K562 (cell line): Measurements from ENCODE around the gene TRMT112. TPM values are rescaled to one million over a fixed set of nuclear protein-coding genes. Genes with fewer than 3 reads are reported as not detected.
A peak's percentile ranks its signal among the peaks of the same experiment; 100 is the strongest.

Experiments
- BRF1 ChIP-seq: IDR thresholded peaks from 3 replicates; pipeline ENCODE4 v1.6.1; 2011; ENCODE audit warnings: borderline replicate concordance, mild to moderate bottlenecking; ENCODE audit not compliant: insufficient read length; ENCODE audit errors: extremely low read depth
- CEBPB ChIP-seq: fragments of 450-650 bp; IDR thresholded peaks from 2 replicates; pipeline ENCODE4 v1.6.1; 2016; ENCODE audit warnings: missing genetic modification characterization, missing compliant biosample characterization
- CEBPG ChIP-seq, 3 experiments: fragments of 200-800 bp in 1 of 3; sonication (Bioruptor generic) in 1 of 3; sonication (generic) in 1 of 3; formaldehyde crosslinking in 1 of 3; IDR thresholded peaks in 2 of 3; conservative IDR thresholded peaks in 1 of 3; 2 replicates each; pipeline versions ENCODE4 v1.6.1 to v1.8.0; 2016 to 2022; ENCODE audit warnings: missing compliant biosample characterization in 2 of 3, missing genetic modification characterization in 2 of 3, mild to moderate bottlenecking in 1 of 3, missing genetic modification reagents in 1 of 3
- ELF2 ChIP-seq: fragments of 250-450 bp; sonication (Bioruptor Pico); IDR thresholded peaks from 2 replicates; pipeline ENCODE4 v1.5.0; 2021; ENCODE audit warnings: mild to moderate bottlenecking
- HCFC1 ChIP-seq: IDR thresholded peaks from 2 replicates; pipeline ENCODE4 v1.6.1; 2012; ENCODE audit warnings: low read depth, low read length, improper control_type of control experiment
- HNRNPLL ChIP-seq: fragments of 200-400 bp; formaldehyde crosslinking; IDR thresholded peaks from 2 replicates; pipeline ENCODE4 v1.6.1; 2017; ENCODE audit warnings: low read length, low read depth, mild to moderate bottlenecking; ENCODE audit not compliant: poor library complexity, severe bottlenecking
- ILF3 ChIP-seq: fragments of 450-650 bp; IDR thresholded peaks from 2 replicates; pipeline ENCODE4 v1.6.1; 2018; ENCODE audit warnings: antibody characterized with exemption, mild to moderate bottlenecking, moderate library complexity, borderline replicate concordance
- MAFK ChIP-seq: IDR thresholded peaks from 2 replicates; pipeline ENCODE4 v1.6.1; 2011; ENCODE audit warnings: low read length, improper control_type of control experiment
- MAZ ChIP-seq, 2 experiments: fragments of 450-650 bp in 1 of 2; sonication (generic) in 1 of 2; formaldehyde crosslinking; IDR thresholded peaks in 1 of 2; conservative IDR thresholded peaks in 1 of 2; 2 replicates each; pipeline versions ENCODE4 v1.4.0 to v1.5.0; 2020; ENCODE audit warnings: mild to moderate bottlenecking in 1 of 2, missing genetic modification reagents in 1 of 2
- MYC ChIP-seq, 2 experiments: fragments of 250-450 bp in 1 of 2; sonication (Bioruptor Pico) in 1 of 2; IDR thresholded peaks; 2 replicates each; pipeline versions ENCODE4 v1.5.1 to v1.6.1; 2012 to 2021; ENCODE audit warnings: low read depth in 2 of 2, borderline replicate concordance in 1 of 2, improper control_type of control experiment in 1 of 2, low read length in 1 of 2, mild to moderate bottlenecking in 1 of 2, moderate library complexity in 1 of 2
- POLR2B ChIP-seq: fragments of 450-650 bp; IDR thresholded peaks from 2 replicates; pipeline ENCODE4 v1.6.1; 2018; ENCODE audit warnings: low read depth; ENCODE audit not compliant: partially characterized antibody
- POU5F1 ChIP-seq: fragments of 150-350 bp; IDR thresholded peaks from 2 replicates; pipeline ENCODE4 v1.6.1; 2014; ENCODE audit warnings: borderline replicate concordance, low read length, low read depth, mild to moderate bottlenecking; ENCODE audit not compliant: partially characterized antibody
- RAD51 ChIP-seq: fragments of 450-650 bp; IDR thresholded peaks from 2 replicates; pipeline ENCODE4 v1.7.1; 2016; ENCODE audit warnings: low read depth, mild to moderate bottlenecking, borderline replicate concordance
- STAG1 ChIP-seq: sonication (generic); formaldehyde crosslinking; IDR thresholded peaks from 2 replicates; pipeline ENCODE4 v1.5.0; 2020; ENCODE audit warnings: missing genetic modification reagents, borderline replicate concordance
- TCF3 ChIP-seq: sonication (generic); formaldehyde crosslinking; IDR thresholded peaks from 2 replicates; pipeline ENCODE4 v1.4.0; 2020; ENCODE audit warnings: mild to moderate bottlenecking, missing genetic modification reagents
- ZFX ChIP-seq: sonication (generic); formaldehyde crosslinking; IDR thresholded peaks from 2 replicates; pipeline ENCODE4 v1.8.0; 2022; ENCODE audit warnings: mild to moderate bottlenecking, missing genetic modification reagents, moderate library complexity
- ZNF347 ChIP-seq: fragments of 450-650 bp; formaldehyde crosslinking; IDR thresholded peaks from 2 replicates; pipeline ENCODE4 v1.4.0; 2020; ENCODE audit warnings: low read depth, mild to moderate bottlenecking, moderate library complexity
- ZNF551 ChIP-seq: fragments of 250-450 bp; sonication (Bioruptor Pico); IDR thresholded peaks from 2 replicates; pipeline ENCODE4 v1.5.0; 2021; ENCODE audit warnings: mild to moderate bottlenecking, moderate library complexity
- ZNF583 ChIP-seq: fragments of 250-450 bp; sonication (Bioruptor Pico); IDR thresholded peaks from 2 replicates; pipeline ENCODE4 v1.4.0; 2020
- ZZZ3 ChIP-seq: fragments of 450-650 bp; IDR thresholded peaks from 2 replicates; pipeline ENCODE4 v1.6.1; 2016; ENCODE audit warnings: antibody characterized with exemption, mild to moderate bottlenecking, moderate library complexity
- polyA plus RNA-seq, 8 experiments: library from polyadenylated mRNA; depleted of rRNA in 4 of 8; stranded (reverse) in 5 of 8; unstranded in 3 of 8; fragments of >200 nt; fragmentation: Nextera tagmentation in 2 of 8; fragmentation: Illumina TruSeq in 1 of 8; extraction: Ambion mirVana in 2 of 8; extraction: Trizol in 1 of 8; gene quantifications; 2 replicates each; pipeline versions ENCODE4 v1.2.1 to v1.2.3, GENCODE V29; 2011 to 2014; ENCODE audit warnings: inconsistent platforms in 1 of 8, missing spikeins in 1 of 8
- total RNA-seq, 7 experiments: library from RNA; depleted of rRNA in 6 of 7; stranded (reverse); fragments of >200 nt in 6 of 7; fragmentation: Illumina TruSeq in 2 of 7; extraction: Trizol in 2 of 7; gene quantifications; 2 replicates each; pipeline versions ENCODE4 v1.2.1 to v1.2.3, GENCODE V29; 2011 to 2021; ENCODE audit warnings: low replicate concordance in 1 of 7
- TF ChIP-seq, protein P1 (sequence below): fragments of 450-650 bp; IDR thresholded peaks from 2 replicates; pipeline ENCODE4 v1.7.1; 2018; ENCODE audit warnings: mild to moderate bottlenecking, low read depth; ENCODE audit not compliant: partially characterized antibody
- TF ChIP-seq, protein P2 (sequence below): fragments of 250-450 bp; sonication (Bioruptor Pico); IDR thresholded peaks from 2 replicates; pipeline ENCODE4 v1.8.0; 2021; ENCODE audit warnings: mild to moderate bottlenecking, moderate library complexity

Gene TRMT112
- total and polyA plus RNA-seq, 9 of the 15 experiments (the other 6 are each of a cell fraction or from before 2014, with no cell fraction given) = 162 to 444 (median 300) TPM

DNA sequence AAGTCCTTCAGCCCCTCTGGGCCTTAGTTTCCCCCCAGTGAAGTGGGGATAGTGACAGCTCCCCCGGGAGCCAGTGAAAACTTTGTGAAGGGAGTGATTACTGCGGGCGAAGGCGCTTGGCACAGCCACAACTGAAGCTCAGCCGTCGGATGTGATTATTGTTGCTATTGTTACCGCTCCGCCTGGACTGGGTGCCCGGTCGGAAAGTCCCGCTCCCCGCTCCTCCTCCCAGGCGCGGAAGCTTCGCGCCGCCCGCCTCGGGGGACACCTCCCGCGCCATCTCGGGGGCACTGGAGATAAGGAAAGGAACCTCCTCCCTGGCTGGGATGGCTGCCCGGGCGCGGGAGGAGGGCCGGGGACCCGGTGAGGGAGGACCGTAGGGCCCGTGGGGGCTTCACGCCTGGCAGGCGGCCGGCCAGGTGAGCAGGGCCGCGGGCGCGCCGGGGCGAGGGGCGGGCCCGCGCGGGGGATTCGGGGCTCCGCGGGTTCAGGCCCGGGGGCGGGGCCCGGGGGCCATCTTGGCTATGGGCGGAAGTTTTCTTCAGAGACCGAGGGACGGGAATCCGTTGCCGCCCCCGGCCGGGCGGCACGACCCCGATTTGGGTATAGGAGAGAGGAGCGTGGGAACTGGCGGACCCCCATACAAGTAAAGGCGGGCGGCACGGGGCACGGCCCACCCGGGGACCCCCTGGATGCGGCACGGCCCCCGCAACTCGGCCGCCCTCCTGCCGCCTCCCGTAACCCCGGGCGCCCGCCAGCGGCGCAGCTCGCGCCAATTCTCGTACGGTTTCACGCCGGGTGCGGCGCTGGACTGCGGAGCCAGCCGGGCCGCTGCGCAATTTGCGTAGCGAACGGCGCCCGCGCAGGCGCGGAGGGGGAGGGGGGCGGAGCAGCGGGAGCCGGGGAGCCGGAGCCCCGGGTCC, 32.1 kb downstream of the TRMT112 start, which contains the start of gene GPR137 (continued):
- TF ChIP-seq MYC (IDR thresholded peaks at IDR 0.05; ENCODE audit: low read depth, low read length) (peak; percentile 44; the same call in 1 of the 2 replicates), MYC (CRISPR knock-in tag; IDR thresholded peaks at IDR 0.05; ENCODE audit: borderline replicate concordance, low read depth) (no peak), CEBPG (CRISPR knock-in tag; IDR thresholded peaks at IDR 0.05) (no peak), CEBPG (tag; conservative IDR thresholded peaks at IDR 0.05 in 1 of 2, IDR thresholded peaks at IDR 0.05 in 1 of 2) (no peak), ILF3 (0 out of 2 replicates have a peak, but pooled peaks have one; percentile 32), MAZ (CRISPR knock-in tag; conservative IDR thresholded peaks at IDR 0.05 in 1 of 2, IDR thresholded peaks at IDR 0.05 in 1 of 2) (peak; percentile 32 to 75; a peak in 2 of 4 replicates), HNRNPLL (peak; percentile 99), RAD51 (no peak), STAG1 (CRISPR knock-in tag) (no peak; the same call in 1 of the 2 replicates), HCFC1 (peak; percentile 75), POU5F1 (no peak), ZFX (CRISPR knock-in tag) (peak; percentile 71), TCF3 (0 out of 2 replicates have a peak, but pooled peaks have one; percentile 14), BRF1 (no peak), ZZZ3 (no peak), POLR2B (peak; percentile 13), MAFK (no peak), CEBPB (no peak), ZNF583 (CRISPR knock-in tag) (no peak), ELF2 (CRISPR knock-in tag) (peak; percentile 99), ZNF347 (CRISPR knock-in tag) (no peak), ZNF551 (CRISPR knock-in tag) (no peak)
- TF ChIP-seq, protein P1, sequence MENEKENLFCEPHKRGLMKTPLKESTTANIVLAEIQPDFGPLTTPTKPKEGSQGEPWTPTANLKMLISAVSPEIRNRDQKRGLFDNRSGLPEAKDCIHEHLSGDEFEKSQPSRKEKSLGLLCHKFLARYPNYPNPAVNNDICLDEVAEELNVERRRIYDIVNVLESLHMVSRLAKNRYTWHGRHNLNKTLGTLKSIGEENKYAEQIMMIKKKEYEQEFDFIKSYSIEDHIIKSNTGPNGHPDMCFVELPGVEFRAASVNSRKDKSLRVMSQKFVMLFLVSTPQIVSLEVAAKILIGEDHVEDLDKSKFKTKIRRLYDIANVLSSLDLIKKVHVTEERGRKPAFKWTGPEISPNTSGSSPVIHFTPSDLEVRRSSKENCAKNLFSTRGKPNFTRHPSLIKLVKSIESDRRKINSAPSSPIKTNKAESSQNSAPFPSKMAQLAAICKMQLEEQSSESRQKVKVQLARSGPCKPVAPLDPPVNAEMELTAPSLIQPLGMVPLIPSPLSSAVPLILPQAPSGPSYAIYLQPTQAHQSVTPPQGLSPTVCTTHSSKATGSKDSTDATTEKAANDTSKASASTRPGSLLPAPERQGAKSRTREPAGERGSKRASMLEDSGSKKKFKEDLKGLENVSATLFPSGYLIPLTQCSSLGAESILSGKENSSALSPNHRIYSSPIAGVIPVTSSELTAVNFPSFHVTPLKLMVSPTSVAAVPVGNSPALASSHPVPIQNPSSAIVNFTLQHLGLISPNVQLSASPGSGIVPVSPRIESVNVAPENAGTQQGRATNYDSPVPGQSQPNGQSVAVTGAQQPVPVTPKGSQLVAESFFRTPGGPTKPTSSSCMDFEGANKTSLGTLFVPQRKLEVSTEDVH = peak; percentile 35
- TF ChIP-seq, protein P2, sequence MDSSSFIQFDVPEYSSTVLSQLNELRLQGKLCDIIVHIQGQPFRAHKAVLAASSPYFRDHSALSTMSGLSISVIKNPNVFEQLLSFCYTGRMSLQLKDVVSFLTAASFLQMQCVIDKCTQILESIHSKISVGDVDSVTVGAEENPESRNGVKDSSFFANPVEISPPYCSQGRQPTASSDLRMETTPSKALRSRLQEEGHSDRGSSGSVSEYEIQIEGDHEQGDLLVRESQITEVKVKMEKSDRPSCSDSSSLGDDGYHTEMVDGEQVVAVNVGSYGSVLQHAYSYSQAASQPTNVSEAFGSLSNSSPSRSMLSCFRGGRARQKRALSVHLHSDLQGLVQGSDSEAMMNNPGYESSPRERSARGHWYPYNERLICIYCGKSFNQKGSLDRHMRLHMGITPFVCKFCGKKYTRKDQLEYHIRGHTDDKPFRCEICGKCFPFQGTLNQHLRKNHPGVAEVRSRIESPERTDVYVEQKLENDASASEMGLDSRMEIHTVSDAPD (CRISPR knock-in tag) = no peak
